Suppressor macrophage (primary cell): ENCODE results near the gene BAIAP3.
"Not testable (repeated sequence)": the region's sequence is repeated elsewhere in the genome, so short reads cannot be mapped to it uniquely, and the experiment has no call there.

Source experiments
- DNase-seq, 4 experiments: peaks; one replicate each; pipeline ENCODE4 v3.0.0-alpha.2; 2020 to 2022
- total RNA-seq, 17 experiments: gene quantifications; one replicate each; lab custom pipeline; 2026; ENCODE audit warnings: mixed read lengths in 6 of 17, inconsistent platforms in 3 of 17; lab: John Stamatoyannopoulos, UW

BAIAP3 gene, protein sequence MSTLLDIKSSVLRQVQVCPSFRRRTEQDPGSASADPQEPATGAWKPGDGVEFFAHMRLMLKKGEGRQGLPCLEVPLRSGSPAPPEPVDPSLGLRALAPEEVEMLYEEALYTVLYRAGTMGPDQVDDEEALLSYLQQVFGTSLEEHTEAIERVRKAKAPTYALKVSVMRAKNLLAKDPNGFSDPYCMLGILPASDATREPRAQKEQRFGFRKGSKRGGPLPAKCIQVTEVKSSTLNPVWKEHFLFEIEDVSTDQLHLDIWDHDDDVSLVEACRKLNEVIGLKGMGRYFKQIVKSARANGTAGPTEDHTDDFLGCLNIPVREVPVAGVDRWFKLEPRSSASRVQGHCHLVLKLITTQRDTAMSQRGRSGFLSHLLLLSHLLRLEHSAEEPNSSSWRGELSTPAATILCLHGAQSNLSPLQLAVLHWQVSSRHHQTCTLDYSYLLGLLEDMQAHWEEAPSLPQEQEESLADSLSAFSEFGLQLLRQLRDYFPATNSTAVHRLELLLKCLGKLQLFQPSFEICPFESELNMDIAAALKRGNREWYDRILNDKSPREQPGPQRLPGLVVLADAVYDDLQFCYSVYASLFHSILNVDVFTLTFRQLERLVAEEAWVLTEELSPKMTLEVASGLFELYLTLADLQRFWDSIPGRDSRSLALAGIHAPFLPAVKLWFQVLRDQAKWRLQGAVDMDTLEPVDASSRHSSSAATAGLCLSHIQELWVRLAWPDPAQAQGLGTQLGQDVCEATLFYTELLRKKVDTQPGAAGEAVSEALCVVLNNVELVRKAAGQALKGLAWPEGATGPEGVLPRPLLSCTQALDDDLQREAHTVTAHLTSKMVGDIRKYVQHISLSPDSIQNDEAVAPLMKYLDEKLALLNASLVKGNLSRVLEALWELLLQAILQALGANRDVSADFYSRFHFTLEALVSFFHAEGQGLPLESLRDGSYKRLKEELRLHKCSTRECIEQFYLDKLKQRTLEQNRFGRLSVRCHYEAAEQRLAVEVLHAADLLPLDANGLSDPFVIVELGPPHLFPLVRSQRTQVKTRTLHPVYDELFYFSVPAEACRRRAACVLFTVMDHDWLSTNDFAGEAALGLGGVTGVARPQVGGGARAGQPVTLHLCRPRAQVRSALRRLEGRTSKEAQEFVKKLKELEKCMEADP
- 0.05 to 4.1 (median 0.15) reads per million in 17 experiments for total RNA-seq

DNA sequence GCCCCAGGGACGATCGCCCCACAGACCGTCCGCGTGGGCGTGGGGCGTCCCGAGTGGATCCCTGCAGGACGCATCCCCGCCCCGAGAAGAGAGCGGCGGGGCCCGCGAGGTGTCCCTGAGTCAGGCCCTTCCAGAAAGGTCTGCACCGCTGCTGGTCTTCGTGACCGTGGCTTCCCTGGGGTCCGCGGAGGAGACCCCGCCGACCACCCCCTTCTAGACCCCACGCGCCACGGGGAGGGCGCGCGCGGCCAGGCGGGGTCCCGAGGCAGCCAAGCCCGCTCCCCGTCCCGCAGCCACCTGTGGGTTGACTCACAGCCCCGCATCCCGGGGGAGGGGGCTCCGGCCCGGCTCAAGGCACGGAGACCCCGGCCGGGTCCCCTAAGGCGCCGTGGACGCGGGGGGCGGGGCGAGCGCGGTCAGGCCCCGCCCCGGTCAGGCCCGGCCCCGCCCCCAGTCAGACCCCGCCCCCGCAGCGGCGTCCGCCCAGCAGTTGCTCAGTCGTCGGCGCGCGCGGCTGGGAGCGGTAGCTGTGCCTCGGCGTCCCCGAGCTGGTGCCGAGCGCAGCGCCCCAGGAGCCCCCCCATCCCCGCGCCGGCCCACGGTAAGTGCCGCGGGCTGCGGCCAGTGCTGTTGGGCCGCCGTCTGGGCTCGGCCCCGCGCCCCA is at the start of gene BAIAP3:
BAIAP3 (plus strand) TSS at position 497 of the 664 bp plus-strand sequence. CDS start 4,905 bp downstream, outside the sequence.
- DNase-seq: peak; percentile 61 to 85 (median 72)

DNA sequence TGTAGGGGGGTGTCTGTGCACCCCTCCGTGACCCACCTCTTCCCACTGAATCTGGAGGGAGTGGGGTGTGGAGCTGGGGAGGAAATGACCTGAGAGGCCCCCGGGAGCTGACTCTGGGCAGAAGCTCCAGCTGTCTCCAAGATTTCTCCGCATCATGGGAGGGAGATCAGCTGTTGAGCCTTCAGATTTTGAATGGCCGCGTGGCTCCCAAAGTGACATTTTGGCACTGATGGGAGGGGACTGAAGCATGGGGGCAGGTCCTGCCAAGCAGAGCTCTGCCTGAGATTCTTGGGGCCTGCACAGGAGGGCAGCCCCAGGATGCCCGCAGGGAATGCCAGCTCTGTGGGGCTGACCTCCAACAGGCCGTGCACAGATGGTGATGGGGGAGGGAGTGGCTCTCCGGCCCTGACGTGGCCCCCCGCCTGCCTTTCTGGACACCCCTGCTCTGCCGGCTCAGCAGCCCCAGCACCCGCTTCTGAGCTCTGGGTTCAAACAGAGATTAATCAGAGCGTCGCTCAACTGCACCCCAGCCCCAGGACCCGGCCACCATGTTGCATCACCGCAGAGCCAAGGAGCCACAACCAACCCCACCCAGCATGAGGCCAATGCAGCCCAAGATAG is 49.3 kb upstream of the BAIAP3 start:
- DNase-seq: no peak

DNA sequence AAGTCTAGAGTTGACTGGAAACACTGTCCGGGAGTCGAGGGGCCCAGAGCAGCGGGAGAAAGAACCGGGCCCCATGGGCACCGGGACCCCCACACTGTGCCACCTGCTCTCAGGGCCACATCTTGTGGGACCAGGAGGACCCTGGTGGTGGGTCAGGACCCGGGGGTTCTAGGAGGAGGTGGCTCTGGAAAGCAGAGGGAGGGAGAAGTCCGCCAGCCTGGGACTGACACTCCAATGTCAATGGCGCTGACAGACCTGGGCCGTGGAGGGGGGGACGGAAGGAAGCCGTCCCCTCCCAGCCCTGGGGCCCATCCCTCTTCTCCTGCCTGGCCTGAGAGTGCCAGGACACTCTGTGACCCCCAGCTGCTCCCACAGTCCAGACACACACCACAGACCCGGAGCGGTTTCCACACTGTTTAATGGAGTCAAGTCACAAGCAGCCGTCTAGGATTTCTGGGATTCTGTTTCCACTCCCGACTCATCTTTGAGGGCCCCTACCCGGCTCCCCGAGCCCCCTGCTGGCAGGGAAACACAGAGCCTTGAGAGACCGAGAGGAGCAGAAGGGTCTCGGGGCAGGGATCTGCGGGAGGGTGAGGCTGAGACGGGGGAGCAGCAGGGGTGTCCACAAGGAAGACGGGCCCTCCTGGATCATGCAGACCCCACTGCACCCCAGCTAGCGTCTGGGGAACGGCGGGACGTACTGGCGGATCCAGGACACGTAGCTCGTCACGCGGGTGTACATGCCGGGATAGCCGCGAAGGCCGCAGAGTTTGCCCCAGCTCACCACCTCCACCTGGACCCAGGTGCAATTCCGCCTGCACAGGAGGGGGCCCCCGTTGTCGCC is 47.6 kb upstream of the BAIAP3 start:
- DNase-seq: no peak

DNA sequence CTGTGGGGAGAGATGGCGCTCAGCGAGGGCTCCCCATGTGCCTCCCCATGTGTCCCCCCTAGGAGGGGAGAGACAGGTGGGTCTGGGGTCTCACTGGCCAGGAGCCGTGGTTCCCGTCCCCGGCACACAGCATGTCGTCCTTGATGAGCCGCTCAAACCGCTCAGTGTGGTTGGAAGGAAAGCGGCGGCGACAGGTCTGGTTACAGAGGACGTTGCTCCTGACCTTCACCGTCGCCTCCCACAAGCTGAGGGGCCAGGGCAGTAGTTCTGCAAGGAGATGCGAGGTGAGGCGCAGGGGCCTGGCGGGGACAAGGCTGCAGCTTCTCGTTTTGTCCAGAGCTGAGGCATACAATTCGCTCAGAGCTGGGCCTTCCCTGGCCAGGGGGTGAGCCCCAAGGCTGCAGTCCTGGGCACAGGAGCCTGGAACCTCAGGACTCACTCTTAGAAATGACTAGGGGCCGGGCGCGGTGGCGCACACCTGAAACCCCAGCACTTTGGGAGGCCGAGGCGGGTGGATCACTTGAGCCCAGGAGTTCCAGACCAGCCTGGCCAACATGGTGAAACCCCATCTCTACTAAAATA is 46.8 kb upstream of the BAIAP3 start:
- DNase-seq: no peak

- DNase-seq: no peak
Measured at GRCh38 chr16:1287982-1288670, 45.3 kb upstream of the BAIAP3 start.

DNA sequence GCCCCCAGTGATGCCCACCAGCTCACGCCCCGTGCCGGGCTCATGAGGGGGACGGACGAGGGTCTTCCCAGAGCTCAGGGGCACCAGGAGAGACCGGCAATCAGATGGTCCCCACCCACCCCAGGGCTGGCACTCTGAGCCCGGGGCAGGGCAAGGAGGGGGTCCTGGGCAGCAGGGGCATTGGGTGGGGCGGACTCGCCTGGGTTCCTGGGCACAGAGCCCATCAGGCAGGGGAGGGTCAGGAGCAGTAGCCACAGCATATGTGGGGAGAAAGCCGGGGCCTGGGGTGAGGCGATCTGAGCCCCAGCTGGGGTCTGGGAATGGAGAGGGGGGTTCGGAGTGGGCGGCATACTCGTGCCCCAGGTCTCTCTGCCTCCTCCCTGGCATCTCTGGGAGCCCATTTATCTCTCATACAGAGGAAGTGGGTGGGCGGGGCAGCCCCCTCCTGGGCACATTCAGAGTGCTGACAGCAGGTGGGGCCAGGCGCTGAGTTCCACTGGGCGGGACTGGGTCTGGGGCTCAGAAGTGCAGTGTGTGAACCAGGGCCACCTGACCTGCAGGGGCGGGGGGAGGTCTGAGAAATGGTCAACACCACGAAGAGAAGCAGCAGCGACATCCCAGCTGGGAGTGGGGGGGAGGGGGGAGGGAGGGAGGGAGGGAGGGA is 44.5 kb upstream of the BAIAP3 start:
- no peak for DNase-seq

- no peak for DNase-seq
Measured at GRCh38 chr16:1289477-1289866, 44.0 kb upstream of the BAIAP3 start.

DNA sequence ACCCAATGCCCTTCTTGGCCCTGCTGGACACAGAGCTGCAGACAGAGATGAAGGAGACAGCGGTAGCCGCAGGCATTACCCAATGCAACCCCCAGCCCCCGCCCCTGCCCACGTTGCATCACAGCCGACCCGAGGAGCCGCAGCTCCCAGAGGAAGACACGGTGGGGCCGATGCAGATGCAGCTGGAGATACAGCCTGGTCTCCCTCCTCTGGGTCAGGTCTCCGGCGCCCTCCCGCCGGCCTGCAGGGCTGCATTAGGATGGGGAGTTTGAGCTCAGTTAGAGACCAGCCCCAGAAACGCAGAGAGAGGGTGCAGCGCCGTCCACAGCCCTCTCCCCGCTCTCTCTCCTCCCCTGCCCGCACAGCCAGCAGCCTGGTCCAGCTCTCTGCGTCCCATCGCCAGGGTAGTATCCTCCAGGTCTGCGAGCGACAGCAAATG is 43.4 kb upstream of the BAIAP3 start:
- peak in 2 of 4 experiments; percentile 28 to 44 for DNase-seq

DNA sequence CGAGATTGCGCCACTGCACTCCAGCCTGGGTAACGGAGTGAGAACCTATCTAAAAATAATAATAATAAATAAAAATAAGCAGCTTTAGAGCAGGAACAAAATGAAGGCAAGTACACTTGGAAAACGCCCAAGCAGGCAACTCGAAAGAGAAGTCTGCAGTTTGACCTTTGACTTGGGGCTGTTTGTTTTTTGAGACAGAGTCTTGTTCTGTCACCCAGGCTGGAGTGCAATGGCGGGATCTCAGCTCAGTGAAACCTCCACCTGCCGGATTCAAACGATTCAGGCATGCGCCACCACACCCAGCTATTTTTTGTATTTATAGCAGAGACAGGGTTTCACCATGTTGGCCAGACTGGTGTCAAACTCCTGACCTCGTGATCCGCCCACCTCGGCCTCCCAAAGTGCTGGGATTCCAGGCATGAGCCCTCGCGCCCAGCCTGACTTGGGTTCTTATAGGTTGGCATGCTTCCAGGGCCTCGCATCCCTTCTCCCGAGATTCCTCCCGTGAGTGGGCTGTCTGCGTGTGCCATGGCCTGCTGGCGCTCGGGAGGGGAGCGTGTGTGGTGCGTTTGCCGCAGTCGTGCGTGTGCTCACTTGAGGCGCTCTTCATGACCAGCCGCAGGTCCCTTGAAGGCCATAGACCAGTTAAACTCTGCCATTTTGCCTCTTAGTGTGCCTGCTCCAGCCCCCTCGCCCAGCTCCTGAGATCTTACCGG is 42.4 kb upstream of the BAIAP3 start:
- no peak for DNase-seq

GRCh38 chr16:1291576-1291974 is 41.9 kb upstream of the BAIAP3 start:
- DNase-seq: no peak

GRCh38 chr16:1292208-1292607 is 41.2 kb upstream of the BAIAP3 start:
- DNase-seq: not testable (repeated sequence)

- not testable (repeated sequence) for DNase-seq
Measured at GRCh38 chr16:1292808-1293207, 40.6 kb upstream of the BAIAP3 start.

DNA sequence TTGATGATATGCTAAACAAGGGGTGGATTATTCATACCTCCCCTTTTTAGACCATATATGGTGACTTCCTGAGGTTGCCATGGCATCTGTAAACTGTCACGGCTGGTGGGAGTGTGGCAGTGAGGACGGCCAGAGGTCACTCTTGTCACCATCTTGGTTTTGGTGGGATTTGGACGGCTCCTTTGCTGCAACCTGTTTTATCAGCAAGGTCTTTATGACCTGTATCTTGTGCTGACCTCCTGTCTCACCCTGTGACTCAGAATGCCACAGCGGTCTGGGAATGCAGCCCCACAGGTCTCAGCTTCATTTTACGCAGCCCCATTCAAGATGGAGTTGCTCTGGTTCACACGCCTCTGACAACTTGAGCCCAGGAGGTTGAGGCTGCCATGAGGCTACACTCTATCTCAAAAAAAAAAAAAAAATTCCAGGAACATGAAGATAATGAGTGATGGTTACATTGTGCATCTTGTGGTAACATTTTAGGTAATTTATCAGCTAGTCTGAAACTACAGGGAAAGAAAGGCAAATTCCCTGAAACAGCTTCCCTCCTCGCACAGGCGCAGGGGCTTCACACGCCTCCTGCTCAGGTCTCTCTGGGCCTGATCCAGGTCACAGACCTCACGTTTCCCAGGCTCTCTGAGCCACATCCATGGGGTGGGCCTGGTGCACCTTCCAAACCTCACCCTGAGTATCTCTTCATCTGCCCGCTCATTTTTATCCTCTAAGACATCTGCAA is 39.4 kb upstream of the BAIAP3 start:
- no peak for DNase-seq

- DNase-seq: no peak
Measured at GRCh38 chr16:1295465-1295864, 38.0 kb upstream of the BAIAP3 start.

DNA sequence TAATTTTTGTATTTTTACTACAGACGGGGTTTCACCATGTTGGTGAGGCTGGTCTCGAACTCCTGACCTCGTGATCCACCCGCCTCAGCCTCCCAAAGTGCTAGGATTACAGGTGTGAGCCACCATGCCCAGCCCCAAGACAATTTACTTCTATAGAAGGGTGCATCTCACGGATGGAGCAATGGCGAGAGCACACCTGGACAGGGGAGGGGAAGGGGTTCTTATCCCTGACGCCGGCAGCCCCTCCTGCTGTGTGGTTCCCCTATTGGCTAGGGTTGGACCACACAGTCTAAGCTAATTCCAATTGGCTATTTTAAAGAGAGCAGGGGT is 36.8 kb upstream of the BAIAP3 start:
- DNase-seq: not testable (repeated sequence)

DNA sequence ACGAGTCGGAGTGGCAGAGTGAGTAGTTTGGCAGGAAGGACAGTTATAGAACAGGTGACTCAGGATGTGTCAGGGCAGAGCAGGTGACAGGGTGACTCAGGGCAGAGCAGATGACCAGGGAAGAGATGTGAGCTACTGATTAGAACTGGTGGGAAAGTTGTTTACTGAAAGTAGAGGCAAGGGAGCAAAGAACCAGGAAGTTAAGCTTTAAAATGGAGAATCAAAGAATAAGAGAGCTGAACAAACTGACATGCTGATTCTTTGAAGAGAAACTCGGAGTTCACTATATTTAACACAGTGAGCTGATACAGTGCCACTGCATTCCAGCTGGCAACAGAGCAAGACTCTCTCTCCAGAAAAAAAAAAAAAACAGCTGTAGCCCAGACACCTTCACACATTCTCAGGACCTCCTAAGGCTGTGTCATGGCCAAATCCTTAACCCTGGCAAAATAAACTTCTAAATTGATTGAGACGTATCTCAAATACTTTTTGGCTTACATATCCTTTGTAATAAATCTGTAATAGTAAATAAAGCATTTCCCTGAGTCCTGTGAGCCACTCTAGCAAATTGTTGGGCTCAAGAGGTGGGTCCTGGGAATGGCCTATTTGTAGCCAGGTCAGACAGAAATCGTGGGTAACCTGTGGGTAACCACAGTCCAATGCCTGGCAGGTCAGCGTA is 36.3 kb upstream of the BAIAP3 start:
- peak; percentile 26 to 65 (median 51) for DNase-seq

DNA sequence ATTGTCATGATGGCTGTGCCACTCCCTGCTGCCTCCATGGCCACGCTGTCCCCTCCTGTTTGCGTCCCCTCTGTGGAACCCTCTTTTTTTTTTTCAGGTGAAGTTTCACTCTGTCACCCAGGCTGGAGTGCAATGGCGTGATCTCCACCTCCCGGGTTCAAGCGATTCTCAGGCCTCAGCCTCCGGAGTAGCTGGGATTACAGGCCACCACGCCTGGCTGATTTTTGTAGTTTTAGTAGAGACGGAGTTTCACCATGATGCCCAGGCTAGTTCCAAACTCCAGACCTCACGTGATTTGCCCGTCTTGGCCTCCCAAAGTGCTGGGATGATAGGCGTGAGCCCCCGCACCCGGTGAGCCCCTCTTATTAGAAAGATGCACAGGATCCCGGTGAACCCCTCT is 35.0 kb upstream of the BAIAP3 start:
- no peak for DNase-seq
